ENCODE data around the gene TEFM. TPM values are rescaled to one million over a fixed set of nuclear protein-coding genes. Genes with fewer than 3 reads are reported as not detected.

The TEFM gene, protein sequence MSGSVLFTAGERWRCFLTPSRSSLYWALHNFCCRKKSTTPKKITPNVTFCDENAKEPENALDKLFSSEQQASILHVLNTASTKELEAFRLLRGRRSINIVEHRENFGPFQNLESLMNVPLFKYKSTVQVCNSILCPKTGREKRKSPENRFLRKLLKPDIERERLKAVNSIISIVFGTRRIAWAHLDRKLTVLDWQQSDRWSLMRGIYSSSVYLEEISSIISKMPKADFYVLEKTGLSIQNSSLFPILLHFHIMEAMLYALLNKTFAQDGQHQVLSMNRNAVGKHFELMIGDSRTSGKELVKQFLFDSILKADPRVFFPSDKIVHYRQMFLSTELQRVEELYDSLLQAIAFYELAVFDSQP
- 13.1 and 14.8 TPM in 2 replicates for total RNA-seq (2014; rRNA removed; shearing (Covaris generic))
- total RNA-seq (2022): 14.9 and 19.9 TPM in 2 replicates
- Bru-seq, nascent RNA: percentile 75 among the genes with signal in this experiment
- percentile 70 among the genes with signal in this experiment for BruChase-seq, experiment 1, labeled RNA remaining after a 6-hour chase
- percentile 79 among the genes with signal in this experiment for BruChase-seq, experiment 2, labeled RNA remaining after a 2-hour chase
- long read RNA-seq, transcript TEFM-205 (4 exons, 1,891 nt): major isoform, 15 of 23 reads
- long read RNA-seq, partial matches to known transcripts: 1 of 23 reads
- long read RNA-seq, other reads (novel, unspliced or antisense): 6 of 23 reads

DNA sequence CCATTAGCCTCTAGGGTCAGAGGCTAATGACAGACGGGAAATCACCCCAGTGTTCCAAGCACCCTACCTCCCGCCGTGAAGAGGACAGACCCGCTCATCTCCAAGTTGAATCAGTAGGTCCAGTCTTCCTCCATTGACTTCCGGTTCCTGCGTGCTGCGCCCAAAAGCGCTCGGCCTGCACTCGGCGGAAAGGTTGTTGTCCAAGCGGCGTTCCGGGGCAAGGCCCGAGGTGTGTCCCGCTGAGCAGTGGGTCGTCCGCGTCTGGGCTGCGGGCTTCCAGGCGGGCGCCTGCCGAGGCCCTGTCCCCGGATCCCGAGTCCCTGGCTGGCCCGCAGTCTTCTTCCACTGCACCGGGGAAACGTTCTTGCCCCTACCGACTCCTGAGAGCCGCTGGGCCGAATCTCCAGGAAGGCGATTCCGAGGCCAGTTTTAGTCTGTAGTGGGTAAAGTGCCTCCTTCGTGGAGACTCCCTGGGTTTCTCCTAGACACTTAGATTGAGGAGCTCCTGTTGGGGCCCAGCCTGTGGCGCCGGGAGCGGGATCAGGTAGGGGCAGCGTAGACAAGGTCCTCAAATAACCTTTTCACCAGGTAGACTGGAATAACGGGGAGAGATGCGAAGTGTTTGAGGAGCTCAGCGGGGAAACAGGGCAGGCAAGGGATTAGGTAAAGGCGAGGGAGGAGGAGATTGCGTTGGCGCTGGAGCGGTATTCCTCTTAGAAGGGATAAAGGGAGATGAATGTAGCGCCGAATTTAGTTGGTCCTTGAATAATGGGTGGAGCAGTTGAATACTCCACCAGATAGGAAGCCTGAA is at the start of gene TEFM:
Gene TEFM, minus strand, starts transcription at position 138 of the 811 bp plus-strand sequence. Its CDS starts 40 bp downstream, at position 98.
- Histone ChIP-seq H2AFZ (ENCODE audit: low read length) (peak within 1 kb of the TSS; percentile 96), H3K36me3 (ENCODE audit: insufficient read depth, low read length) (peaks cover 24% of the 10 kb centered on the region), H3K9me3 (ENCODE audit: low read length) (no peaks in the 10 kb centered on the region), H3K9me2 (ENCODE audit: insufficient read depth, low read length) (no peaks in the 10 kb centered on the region), H3K4me3 (ENCODE audit: low read depth, low read length, poor library complexity, severe bottlenecking) (peak within 1 kb of the TSS; percentile 93), H3K4me1 (ENCODE audit: insufficient read depth, low read length, poor library complexity, severe bottlenecking) (peaks cover 25% of the 10 kb centered on the region), H3K4me2 (ENCODE audit: low read length) (peak within 1 kb of the TSS; percentile 86), H4K20me1 (ENCODE audit: insufficient read depth, low read length) (no peaks in the 10 kb centered on the region), H3K27ac (ENCODE audit: low read depth, low read length, poor library complexity, severe bottlenecking) (peak within 1 kb of the TSS; percentile 26), H3K79me2 (ENCODE audit: insufficient read depth, low read depth, low read length) (peaks cover 26% of the 10 kb centered on the region)
- CTCF ChIA-PET (ENCODE audit: unreplicated experiment): no interaction called here
- no peak for TF ChIP-seq EZH2phosphoT487 (IDR thresholded peaks at IDR 0.05; ENCODE audit: borderline replicate concordance, low read depth, low read length)
- TF ChIP-seq, protein P1, sequence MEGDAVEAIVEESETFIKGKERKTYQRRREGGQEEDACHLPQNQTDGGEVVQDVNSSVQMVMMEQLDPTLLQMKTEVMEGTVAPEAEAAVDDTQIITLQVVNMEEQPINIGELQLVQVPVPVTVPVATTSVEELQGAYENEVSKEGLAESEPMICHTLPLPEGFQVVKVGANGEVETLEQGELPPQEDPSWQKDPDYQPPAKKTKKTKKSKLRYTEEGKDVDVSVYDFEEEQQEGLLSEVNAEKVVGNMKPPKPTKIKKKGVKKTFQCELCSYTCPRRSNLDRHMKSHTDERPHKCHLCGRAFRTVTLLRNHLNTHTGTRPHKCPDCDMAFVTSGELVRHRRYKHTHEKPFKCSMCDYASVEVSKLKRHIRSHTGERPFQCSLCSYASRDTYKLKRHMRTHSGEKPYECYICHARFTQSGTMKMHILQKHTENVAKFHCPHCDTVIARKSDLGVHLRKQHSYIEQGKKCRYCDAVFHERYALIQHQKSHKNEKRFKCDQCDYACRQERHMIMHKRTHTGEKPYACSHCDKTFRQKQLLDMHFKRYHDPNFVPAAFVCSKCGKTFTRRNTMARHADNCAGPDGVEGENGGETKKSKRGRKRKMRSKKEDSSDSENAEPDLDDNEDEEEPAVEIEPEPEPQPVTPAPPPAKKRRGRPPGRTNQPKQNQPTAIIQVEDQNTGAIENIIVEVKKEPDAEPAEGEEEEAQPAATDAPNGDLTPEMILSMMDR (conservative IDR thresholded peaks at IDR 0.05; ENCODE audit: low read length): no peak
- POLR2A ChIA-PET: interaction anchor here (0.5 to 0.9 kb wide), 7 partner anchors 9 to 778 kb away, joined by 3 to 5 read pairs (median 4); no protein-coding TSS in a partner anchor
- intact Hi-C loops (cut with micrococcal nuclease; ENCODE audit: unreplicated experiment): no loop called here
- peak; percentile 91 for DNase-seq (ENCODE audit: low spot score)
- BruUV-seq (replicated peaks): TSS peak; percentile 70

GRCh38 chr17:30954046-30954830 is 48.2 kb upstream of the TEFM start:
- CTCF ChIA-PET (ENCODE audit: unreplicated experiment): no interaction called here
- peak overlapping the region; percentile 27; the same call in 1 of the 2 replicates for H2AFZ ChIP-seq (ENCODE audit: low read length)

More at GRCh38 chr17:30954046-30954830, 48.2 kb upstream of the TEFM start:
- Histone ChIP-seq H3K4me3 (ENCODE audit: low read depth, low read length, poor library complexity, severe bottlenecking) (no peak overlapping the region), H4K20me1 (ENCODE audit: insufficient read depth, low read length) (no peaks in the 10 kb centered on the region), H3K27ac (ENCODE audit: low read depth, low read length, poor library complexity, severe bottlenecking) (peak overlapping the region; percentile 12), H3K4me1 (ENCODE audit: insufficient read depth, low read length, poor library complexity, severe bottlenecking) (peaks cover 58% of the 10 kb centered on the region), H3K36me3 (ENCODE audit: insufficient read depth, low read length) (no peaks in the 10 kb centered on the region), H3K79me2 (ENCODE audit: insufficient read depth, low read depth, low read length) (no peaks in the 10 kb centered on the region), H3K4me2 (ENCODE audit: low read length) (peak overlapping the region; percentile 21), H3K9me2 (ENCODE audit: insufficient read depth, low read length) (no peaks in the 10 kb centered on the region), H3K9me3 (ENCODE audit: low read length) (0 out of 2 replicates have a peak, but pooled peaks cover 6% of the 10 kb centered on the region)
- intact Hi-C loops (cut with micrococcal nuclease; ENCODE audit: unreplicated experiment): no loop called here
- no peak for DNase-seq (ENCODE audit: low spot score)
- TF ChIP-seq EZH2phosphoT487 (IDR thresholded peaks at IDR 0.05; ENCODE audit: borderline replicate concordance, low read depth, low read length): no peak
- TF ChIP-seq, protein P1 (conservative IDR thresholded peaks at IDR 0.05; ENCODE audit: low read length): no peak
- BruUV-seq (replicated peaks): no TSS peak
- POLR2A ChIA-PET: no interaction called here
